NCI-H526 treated with DMSO at 0.1 percent for 48 hours (cell line): ENCODE data around the gene GPR146.
A peak's percentile ranks its signal among the peaks of the same experiment; 100 is the strongest.

Experiments
- DNase-seq: peaks from one replicate; lab custom pipeline; 2025; lab: John Stamatoyannopoulos, UW

Gene GPR146

GRCh38 chr7:1078519-1078918, 34.2 kb downstream of the GPR146 start:
- DNase-seq = no peak

DNA sequence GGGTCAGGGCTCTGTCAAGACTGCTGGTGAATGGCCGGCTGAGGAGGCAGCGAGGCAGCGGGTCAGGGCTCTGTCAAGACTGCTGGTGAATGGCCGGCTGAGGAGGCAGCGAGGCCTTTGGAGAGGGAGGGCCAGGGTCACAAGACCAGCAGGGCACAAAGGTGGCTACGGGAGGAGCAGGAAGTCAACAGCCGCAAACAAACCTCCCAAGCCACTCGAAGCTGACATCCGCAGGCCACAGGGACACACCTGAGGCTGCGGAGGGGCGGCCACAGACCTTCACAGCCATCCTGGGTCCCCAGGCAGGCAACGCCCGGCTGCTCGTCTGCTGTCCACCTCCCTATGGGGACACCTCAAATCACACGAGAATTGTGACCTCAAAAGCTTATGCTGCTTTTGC, 34.6 kb downstream of the GPR146 start:
- DNase-seq = no peak

- DNase-seq = no peak
Measured at GRCh38 chr7:1079546-1079945, 35.2 kb downstream of the GPR146 start.

GRCh38 chr7:1080252-1080920, 36.0 kb downstream of the GPR146 start:
- DNase-seq = no peak

DNA sequence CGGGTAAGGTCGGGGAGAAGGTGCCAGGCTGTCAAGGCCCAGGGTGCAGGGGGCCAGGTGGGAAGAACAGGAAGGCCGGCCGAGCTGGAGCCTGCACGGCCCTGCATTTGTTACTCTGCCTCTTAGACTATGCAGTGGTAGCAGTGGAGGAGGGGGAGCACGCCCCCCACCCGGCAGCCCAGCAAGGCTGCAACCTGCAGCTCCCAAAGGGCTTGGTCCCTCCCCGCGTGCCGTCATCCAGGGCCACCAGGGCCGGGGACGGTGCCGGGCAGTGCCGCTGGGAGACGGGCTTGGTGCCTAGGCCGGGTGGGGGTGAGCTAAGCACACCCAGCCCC, 36.5 kb downstream of the GPR146 start:
- no peak for DNase-seq

DNA sequence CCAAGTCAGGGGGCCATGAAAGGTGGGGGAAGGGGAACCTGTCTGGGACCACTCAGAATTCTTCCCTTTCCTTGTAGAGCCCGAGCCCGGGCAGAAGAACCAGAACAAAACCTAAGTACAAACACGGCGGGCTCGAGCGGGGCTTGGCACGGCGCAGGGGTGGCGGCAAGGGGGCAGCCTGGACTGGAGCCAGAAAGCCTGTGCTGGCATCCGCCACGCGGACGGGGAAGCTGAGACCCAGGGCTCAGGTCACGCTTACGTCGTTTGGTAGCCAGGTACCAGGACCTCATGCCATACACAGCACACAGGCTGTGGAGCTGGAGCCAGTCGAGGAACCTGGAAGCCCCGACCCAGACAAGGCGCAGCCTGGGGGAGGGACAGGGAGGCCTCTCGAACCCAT, 37.0 kb downstream of the GPR146 start:
- DNase-seq = no peak

- DNase-seq = peak; percentile 38
Measured at GRCh38 chr7:1081931-1082401, 37.6 kb downstream of the GPR146 start.

DNA sequence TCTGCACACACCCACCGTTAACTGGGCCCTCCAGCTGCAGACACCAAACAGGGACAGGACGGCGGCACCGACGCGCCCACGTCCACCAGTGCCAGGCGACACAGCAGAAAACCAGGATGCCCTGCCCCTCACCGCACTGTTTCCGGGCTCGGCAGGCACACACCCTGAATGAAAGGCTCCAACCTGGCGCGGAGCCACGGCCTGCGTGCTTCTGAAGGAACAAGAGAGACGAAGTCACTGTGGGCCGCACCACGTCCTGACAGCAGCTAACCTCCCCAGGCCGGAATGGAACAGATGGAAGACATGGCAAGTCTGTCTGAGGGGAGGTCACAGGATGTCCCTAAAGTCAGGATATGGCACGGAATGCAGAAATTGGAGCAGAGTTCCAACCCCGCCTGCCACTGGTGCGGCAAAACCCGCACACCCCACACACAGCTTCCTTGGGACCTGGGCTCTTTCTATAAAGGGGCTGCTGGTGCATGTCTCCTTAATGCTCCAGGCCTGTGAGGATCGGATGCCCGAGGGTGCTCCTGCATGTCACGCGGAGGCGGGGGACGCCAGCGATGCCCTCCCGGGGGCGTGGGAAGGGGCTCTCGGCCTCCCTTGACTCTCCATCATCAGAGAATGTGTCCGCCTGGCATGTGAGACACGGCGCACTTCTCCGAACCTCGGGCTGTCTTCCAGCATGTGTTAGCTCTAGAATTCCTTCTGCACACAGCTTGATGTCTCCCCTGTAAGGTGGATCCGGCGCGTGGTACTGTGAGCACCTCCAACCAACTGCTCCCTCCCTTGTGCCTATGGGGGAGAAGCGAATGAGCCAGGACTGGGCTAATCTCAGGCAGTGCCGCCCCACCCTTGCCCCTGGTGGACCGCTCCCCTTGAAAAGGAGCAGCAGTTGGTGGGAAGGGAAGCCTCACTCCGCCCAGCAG, 39.6 kb downstream of the GPR146 start:
- no peak for DNase-seq

DNA sequence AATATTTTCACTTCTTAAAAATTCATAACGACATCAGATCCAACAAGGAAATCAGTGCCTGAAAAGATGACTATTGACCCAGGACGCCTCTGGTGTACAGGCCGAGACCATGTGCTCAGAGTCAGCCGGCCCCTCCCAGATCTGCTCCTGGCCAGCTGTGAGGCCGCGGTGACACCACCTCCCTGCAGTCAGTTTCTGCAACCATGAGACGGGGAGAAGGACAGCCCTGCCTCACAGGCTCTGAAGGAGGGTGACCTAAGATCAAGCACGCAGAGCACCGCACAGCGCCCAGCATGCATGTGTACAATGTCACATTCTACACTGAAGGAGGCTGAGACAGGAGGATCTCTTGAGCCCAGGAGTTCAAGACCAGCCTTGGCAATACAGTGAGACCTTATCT, 40.9 kb downstream of the GPR146 start:
- DNase-seq = no peak

- no peak for DNase-seq
Measured at GRCh38 chr7:1085910-1086421, 41.6 kb downstream of the GPR146 start.

- DNase-seq = peak; percentile 11
Measured at GRCh38 chr7:1086588-1087464, 42.5 kb downstream of the GPR146 start.

- no peak for DNase-seq
Measured at GRCh38 chr7:1087465-1087814, 43.1 kb downstream of the GPR146 start.

DNA sequence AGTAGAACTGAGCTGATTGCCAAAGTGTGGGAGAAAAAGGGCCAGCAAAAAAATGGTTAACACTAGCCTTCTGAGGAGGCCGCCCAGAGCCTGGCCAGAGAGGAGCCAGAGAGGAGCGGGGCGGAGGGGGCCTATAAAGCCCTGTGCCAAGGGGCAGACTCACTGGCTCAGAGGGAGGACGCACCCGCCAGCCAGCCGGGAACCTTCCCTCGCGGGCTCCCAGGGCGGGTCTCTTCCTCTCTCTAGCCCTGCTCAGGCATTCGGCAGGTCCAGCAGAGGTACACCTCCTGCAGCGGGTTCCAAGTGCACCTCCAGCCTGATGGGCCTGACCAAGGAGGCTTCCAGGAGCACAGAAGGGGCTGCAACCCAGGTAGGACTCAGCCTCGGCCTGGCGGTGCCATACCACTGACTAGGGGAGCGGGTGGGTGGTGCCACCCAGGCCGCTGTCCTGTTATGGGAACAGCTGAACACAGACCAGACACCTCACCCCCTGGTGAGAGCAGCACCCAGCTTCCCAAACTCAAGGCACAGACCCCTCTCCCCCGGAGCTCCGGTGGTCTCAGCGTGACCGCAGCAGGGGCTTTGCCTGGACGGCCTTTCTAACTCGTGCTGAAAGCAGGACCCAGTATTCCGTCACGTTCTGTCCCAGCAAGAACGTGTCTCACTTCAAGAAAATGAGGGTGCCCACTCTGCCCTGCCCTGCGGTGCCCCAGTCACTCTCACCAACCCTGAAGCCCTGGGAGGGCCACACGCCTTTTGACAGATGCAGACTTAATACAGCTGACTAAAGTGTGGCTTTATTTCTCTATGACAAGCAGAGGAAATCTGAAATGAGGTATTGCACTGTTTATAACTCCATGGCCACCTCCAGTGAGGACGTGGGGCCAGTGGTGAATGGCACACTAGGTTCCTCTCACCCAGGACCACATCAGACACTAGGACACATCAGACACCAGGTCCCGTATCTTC, 43.9 kb downstream of the GPR146 start, which contains the start of gene GPER1:
Gene GPER1, plus strand, starts transcription at position 162 of the 969 bp plus-strand sequence. CDS start 3,616 bp downstream, outside the sequence.
- DNase-seq = no peak

GRCh38 chr7:1090236-1090635, 45.9 kb downstream of the GPR146 start:
- no peak for DNase-seq

- DNase-seq = no peak
Measured at GRCh38 chr7:1090686-1091643, 46.6 kb downstream of the GPR146 start.

GRCh38 chr7:1091644-1092027, 47.3 kb downstream of the GPR146 start:
- no peak for DNase-seq

DNA sequence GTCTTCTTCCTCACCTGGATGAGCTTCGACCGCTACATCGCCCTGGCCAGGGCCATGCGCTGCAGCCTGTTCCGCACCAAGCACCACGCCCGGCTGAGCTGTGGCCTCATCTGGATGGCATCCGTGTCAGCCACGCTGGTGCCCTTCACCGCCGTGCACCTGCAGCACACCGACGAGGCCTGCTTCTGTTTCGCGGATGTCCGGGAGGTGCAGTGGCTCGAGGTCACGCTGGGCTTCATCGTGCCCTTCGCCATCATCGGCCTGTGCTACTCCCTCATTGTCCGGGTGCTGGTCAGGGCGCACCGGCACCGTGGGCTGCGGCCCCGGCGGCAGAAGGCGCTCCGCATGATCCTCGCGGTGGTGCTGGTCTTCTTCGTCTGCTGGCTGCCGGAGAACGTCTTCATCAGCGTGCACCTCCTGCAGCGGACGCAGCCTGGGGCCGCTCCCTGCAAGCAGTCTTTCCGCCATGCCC, 47.9 kb downstream of the GPR146 start:
- DNase-seq = no peak

GRCh38 chr7:1092806-1093501, 48.6 kb downstream of the GPR146 start:
- no peak for DNase-seq

- DNase-seq = no peak
Measured at GRCh38 chr7:1093502-1093843, 49.1 kb downstream of the GPR146 start.
